Measurements from ENCODE around the gene STC2. TPM values are rescaled to one million over a fixed set of nuclear protein-coding genes. Genes with fewer than 3 reads are reported as not detected.
"Not testable (repeated sequence)": the region's sequence is repeated elsewhere in the genome, so short reads cannot be mapped to it uniquely, and the experiment has no call there.

STC2 gene, protein sequence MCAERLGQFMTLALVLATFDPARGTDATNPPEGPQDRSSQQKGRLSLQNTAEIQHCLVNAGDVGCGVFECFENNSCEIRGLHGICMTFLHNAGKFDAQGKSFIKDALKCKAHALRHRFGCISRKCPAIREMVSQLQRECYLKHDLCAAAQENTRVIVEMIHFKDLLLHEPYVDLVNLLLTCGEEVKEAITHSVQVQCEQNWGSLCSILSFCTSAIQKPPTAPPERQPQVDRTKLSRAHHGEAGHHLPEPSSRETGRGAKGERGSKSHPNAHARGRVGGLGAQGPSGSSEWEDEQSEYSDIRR
- 12.6 and 43.4 TPM in 2 replicates for total RNA-seq (2014; rRNA removed; shearing (Covaris generic))

DNA sequence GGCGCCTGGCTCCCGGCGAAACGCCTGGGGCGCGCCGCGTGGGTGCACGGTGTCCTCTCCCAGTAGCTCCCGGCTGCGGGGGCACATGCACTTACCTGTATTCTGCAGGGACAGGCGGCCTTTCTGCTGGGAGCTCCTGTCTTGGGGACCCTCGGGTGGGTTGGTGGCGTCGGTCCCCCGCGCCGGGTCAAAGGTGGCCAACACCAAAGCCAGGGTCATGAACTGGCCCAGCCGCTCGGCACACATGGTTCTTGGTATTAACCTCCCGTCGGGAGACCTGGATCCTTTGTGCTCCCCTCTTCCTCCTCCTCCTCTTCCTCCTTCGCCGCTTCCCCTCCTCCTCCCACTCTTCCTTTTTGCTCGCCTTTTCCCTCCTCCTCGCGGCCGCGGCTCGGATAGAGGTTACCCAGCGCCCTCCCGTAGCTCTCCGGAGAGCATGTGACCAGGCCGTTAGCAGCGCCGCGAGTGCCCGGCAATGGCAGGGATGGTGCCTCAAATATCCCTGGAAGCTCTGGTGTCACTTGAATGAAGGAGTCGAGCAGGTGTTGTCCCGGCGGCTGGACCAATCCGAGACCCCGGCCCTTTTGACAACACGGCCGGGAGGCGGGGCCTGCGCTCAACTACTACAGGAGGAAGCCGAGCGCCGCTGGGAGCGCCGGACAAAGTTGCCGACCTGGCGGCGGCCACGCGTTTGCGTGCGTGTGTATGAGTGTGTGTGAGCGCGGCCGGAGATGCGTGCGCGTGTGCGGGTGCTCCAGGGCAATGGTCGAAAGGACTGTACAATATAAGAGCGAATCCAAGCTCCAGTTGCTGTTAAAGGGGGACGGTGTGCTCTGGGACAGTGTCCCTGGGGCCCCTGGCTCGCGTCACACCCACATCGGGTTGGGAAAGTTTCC is at the start of gene STC2:
TSS of gene STC2 (minus strand) at position 467 of the 896 bp plus-strand sequence. CDS start at position 246, 221 bp downstream.
- peak; percentile 83 to 90 for DNase-seq (ENCODE audit: low read depth in 1 of 2, low spot score in 2 of 2)
- Histone ChIP-seq H3K27me3 (replicated peaks) (no peaks in the 10 kb centered on the region), H3K4me3 (peak within 1 kb of the TSS; percentile 46), H3K9me3 (replicated peaks) (no peaks in the 10 kb centered on the region), H3K36me3 (peaks cover 19% of the 10 kb centered on the region), H3K27ac (peak within 1 kb of the TSS; percentile 76), H3K4me1 (replicated peaks) (peaks cover 65% of the 10 kb centered on the region)

DNA sequence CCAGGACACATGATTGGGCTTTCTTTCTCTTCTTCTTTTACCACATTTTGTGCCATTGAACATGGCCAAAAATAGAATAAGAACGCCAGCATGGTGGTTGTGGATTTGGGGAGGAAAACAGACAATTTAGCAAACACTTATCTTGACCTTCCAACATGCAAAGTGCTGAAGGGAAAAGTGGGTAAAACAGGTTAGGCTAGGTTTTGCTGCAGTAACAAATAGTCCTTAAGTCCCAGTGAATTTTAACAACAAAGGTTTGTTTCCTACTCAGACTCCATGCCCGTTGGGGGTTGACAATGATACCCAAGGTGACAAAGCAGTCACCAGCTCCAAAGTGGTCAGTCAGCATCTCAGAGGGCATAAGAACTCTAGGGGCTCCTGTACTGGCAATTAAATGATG is 43.2 kb upstream of the STC2 start:
- H3K4me1 ChIP-seq (replicated peaks) = no peaks in the 10 kb centered on the region
- no peak for DNase-seq (ENCODE audit: low read depth in 1 of 2, low spot score in 2 of 2)
- no peaks in the 10 kb centered on the region; the same call in 1 of the 2 replicates for H3K36me3 ChIP-seq
- no peaks in the 10 kb centered on the region; the same call in 1 of the 2 replicates for H3K27me3 ChIP-seq (replicated peaks)
- no peak overlapping the region for H3K4me3 ChIP-seq
- H3K9me3 ChIP-seq (replicated peaks) = no peaks in the 10 kb centered on the region; the same call in 1 of the 2 replicates
- no peak overlapping the region for H3K27ac ChIP-seq

DNA sequence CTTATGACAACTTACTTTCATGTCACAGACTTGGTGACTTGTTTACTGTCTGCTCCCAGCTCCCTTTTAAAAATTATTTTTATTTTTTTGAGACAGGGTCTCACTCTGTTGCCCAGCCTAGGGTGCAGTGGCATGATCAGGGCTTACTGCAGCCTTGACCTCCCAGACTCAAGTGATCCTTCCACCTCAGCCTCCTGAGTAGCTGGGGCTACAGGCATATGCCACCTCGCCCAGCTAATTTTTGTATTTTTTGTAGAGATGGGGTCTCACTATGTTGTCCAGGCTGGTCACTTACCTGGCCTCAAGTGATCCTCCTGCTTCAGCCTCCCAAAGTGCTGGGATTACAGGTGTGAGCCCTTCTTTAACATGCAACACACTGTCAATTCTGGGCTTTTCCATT is 35.2 kb upstream of the STC2 start:
- DNase-seq (ENCODE audit: low read depth in 1 of 2, low spot score in 2 of 2); H3K4me3 ChIP-seq; H3K27ac ChIP-seq; H3K9me3 ChIP-seq (replicated peaks); H3K27me3 ChIP-seq (replicated peaks); H3K4me1 ChIP-seq (replicated peaks); H3K36me3 ChIP-seq: not testable (repeated sequence)

DNA sequence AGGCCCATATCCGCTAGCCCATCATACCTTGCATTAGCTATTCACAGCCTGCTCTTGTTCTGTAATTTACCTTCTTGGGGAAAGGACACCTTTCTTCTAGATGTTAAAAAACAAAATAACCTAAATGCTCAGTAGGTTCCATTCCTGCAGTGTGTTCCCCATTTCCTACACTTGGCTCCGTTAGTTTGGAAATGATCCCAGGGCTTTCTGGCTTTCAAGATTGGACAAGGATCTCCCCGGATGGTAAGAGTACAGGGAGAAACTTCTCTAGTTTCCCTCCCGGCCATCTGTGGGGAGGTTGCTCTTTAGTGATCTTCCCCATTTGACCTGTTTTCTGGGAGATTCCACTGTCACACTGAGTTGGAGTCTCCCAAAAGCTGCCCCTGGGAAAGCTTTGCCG is 27.3 kb upstream of the STC2 start:
- Histone ChIP-seq H3K27me3 (replicated peaks) (peaks cover 6% of the 10 kb centered on the region; the same call in 1 of the 2 replicates), H3K4me1 (replicated peaks) (no peaks in the 10 kb centered on the region), H3K36me3 (no peaks in the 10 kb centered on the region), H3K27ac (no peak overlapping the region), H3K9me3 (replicated peaks) (no peaks in the 10 kb centered on the region), H3K4me3 (no peak overlapping the region)
- no peak for DNase-seq (ENCODE audit: low read depth in 1 of 2, low spot score in 2 of 2)

- Histone ChIP-seq H3K36me3 (no peaks in the 10 kb centered on the region), H3K27ac (no peak overlapping the region), H3K27me3 (replicated peaks) (no peaks in the 10 kb centered on the region; the same call in 1 of the 2 replicates), H3K4me1 (replicated peaks) (no peaks in the 10 kb centered on the region), H3K9me3 (replicated peaks) (no peaks in the 10 kb centered on the region), H3K4me3 (no peak overlapping the region)
- DNase-seq (ENCODE audit: low read depth in 1 of 2, low spot score in 2 of 2) = no peak
Measured at GRCh38 chr5:173354645-173355044, 26.4 kb upstream of the STC2 start.

GRCh38 chr5:173352366-173353349 is 24.4 kb upstream of the STC2 start:
- no peaks in the 10 kb centered on the region for H3K27me3 ChIP-seq (replicated peaks)
- no peaks in the 10 kb centered on the region for H3K36me3 ChIP-seq
- H3K4me1 ChIP-seq (replicated peaks) = no peaks in the 10 kb centered on the region
- no peak overlapping the region for H3K4me3 ChIP-seq
- H3K9me3 ChIP-seq (replicated peaks) = no peaks in the 10 kb centered on the region
- no peak for DNase-seq (ENCODE audit: low read depth in 1 of 2, low spot score in 2 of 2)
- no peak overlapping the region for H3K27ac ChIP-seq

DNA sequence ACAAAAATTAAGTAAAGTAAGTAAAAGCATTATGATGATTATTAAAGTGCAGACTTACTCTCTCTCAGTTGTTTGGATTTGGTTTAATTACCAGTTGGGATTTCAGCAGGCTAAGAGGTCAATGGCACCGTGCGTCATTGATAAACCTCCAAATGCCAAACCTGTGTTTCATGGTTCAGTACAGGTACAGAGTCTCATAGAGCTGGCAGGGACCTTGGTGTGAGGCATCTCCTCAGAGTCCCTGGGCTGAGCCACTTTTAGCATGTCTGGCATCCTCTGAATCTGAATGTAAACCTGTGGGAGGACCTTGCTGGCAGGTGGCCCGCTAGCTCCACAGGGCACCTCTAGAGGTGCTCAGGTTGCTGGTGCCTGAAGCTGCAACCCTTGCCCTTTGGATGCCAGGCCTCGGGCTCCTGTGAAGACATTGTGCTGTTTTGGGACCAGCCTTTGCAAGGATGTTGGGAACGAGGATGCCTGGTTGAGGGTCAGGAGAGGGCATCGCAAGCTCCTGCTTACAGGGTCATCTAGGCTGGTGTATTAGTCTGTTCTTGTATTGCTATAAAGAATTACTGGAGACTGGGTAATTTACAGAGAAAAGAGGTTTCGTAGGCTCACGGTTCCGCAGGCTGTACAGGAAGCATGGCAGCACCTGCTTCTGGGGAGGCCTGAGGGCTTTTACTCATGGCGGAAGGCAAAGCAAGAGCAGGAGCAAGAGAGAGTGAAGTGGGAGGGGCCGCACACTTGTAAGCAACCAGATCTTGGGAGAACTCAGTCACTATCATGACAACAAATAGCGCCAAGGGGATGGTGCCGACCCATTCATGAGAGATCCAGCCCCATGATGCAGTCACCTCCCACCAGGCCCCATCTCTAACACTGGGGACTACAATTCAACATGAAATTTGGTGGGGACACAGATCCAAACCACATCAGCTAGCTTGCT is 14.9 kb upstream of the STC2 start:
- Histone ChIP-seq H3K27ac (no peak overlapping the region), H3K9me3 (replicated peaks) (no peaks in the 10 kb centered on the region), H3K36me3 (no peaks in the 10 kb centered on the region), H3K4me1 (replicated peaks) (no peaks in the 10 kb centered on the region), H3K27me3 (replicated peaks) (no peaks in the 10 kb centered on the region), H3K4me3 (no peak overlapping the region)
- DNase-seq (ENCODE audit: low read depth in 1 of 2, low spot score in 2 of 2) = peak in 1 of 2 experiments; percentile 40

DNA sequence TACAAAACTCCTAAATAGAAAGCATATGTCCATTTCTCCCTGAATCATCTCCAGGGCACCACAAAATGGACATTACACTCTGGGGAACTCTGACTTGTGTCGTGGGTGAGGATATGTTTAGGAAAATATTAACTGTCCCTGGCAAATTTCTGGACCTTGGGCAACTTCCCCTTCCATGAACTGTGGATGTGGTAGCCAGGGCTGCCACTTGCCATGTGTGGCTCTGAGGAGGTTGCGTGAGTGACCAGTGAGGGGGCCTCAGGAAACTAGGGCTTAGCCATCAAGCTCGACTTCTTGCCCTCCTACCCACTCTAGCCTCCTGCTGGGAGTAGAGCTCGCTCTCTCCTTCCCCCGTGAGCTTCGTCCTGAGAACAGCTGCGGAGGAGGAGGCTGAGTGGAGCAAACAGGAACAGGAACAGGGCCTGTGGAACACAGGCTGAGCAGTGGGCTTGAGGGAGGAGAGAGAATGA is 13.8 kb upstream of the STC2 start:
- no peaks in the 10 kb centered on the region for H3K9me3 ChIP-seq (replicated peaks)
- H3K36me3 ChIP-seq = no peaks in the 10 kb centered on the region
- H3K27me3 ChIP-seq (replicated peaks) = no peaks in the 10 kb centered on the region
- no peak overlapping the region for H3K4me3 ChIP-seq
- no peak for DNase-seq (ENCODE audit: low read depth in 1 of 2, low spot score in 2 of 2)
- H3K27ac ChIP-seq = no peak overlapping the region
- no peaks in the 10 kb centered on the region for H3K4me1 ChIP-seq (replicated peaks)

GRCh38 chr5:173340984-173341383 is 12.8 kb upstream of the STC2 start:
- Histone ChIP-seq H3K27ac (no peak overlapping the region), H3K27me3 (replicated peaks) (no peaks in the 10 kb centered on the region), H3K36me3 (no peaks in the 10 kb centered on the region), H3K4me3 (no peak overlapping the region), H3K9me3 (replicated peaks) (no peaks in the 10 kb centered on the region), H3K4me1 (replicated peaks) (no peaks in the 10 kb centered on the region)
- no peak for DNase-seq (ENCODE audit: low read depth in 1 of 2, low spot score in 2 of 2)

GRCh38 chr5:173340451-173340850 is 12.2 kb upstream of the STC2 start:
- DNase-seq (ENCODE audit: low read depth in 1 of 2, low spot score in 2 of 2) = no peak

GRCh38 chr5:173339286-173339685 is 11.1 kb upstream of the STC2 start:
- no peak overlapping the region for H3K4me3 ChIP-seq
- H3K36me3 ChIP-seq = no peaks in the 10 kb centered on the region
- no peaks in the 10 kb centered on the region for H3K9me3 ChIP-seq (replicated peaks)
- H3K27me3 ChIP-seq (replicated peaks) = no peaks in the 10 kb centered on the region
- no peaks in the 10 kb centered on the region for H3K4me1 ChIP-seq (replicated peaks)
- H3K27ac ChIP-seq = no peak overlapping the region
- no peak for DNase-seq (ENCODE audit: low read depth in 1 of 2, low spot score in 2 of 2)

More at GRCh38 chr5:173340451-173340850, 12.2 kb upstream of the STC2 start:
- Histone ChIP-seq H3K36me3 (no peaks in the 10 kb centered on the region), H3K27me3 (replicated peaks) (no peaks in the 10 kb centered on the region), H3K9me3 (replicated peaks) (no peaks in the 10 kb centered on the region), H3K4me3 (no peak overlapping the region), H3K27ac (no peak overlapping the region), H3K4me1 (replicated peaks) (no peaks in the 10 kb centered on the region)

DNA sequence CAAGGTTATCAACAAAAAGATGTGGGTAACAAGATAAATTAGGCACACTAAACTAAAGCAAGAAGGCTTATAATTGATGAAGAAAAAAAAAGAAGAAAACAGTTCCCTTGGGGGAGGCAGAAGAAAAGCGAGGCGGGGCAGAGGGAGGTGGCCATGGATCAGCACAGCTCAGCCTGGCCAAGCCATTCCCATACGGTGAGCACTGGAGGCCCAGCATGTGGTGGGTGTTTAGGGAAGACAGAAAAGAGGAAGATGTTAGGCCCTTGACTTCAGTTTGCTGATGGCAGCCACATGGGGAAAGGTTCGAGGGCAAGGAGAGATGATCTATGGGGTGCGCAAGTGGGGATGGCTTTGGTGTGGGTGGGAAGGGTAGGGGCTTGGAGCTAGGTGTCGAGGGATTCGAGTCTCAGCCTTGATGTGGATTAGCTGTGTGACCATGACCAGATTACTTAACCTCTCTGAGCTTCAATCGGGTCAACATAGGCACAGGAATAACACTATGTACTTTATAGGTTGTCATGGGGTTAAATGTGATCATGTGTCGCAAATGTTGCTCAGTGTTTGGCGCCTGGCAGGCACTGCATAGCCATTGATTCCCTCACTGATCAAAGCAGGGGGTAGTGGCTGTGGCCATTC is 10.3 kb upstream of the STC2 start:
- Histone ChIP-seq H3K36me3 (no peaks in the 10 kb centered on the region), H3K9me3 (replicated peaks) (no peaks in the 10 kb centered on the region), H3K27me3 (replicated peaks) (no peaks in the 10 kb centered on the region), H3K27ac (no peak overlapping the region), H3K4me3 (no peak overlapping the region), H3K4me1 (replicated peaks) (no peaks in the 10 kb centered on the region)
- no peak for DNase-seq (ENCODE audit: low read depth in 1 of 2, low spot score in 2 of 2)
